MM.1S (cell line): ENCODE data around the gene BMP2K.

ENCODE experiments used
- DNase-seq: peaks from one replicate; pipeline ENCODE4 v3.0.0-alpha.2; 2015
- H2AFZ ChIP-seq: fragments of 300-600 bp; sonication (generic); 2 replicates; pipeline ENCODE4 v1.6.0; 2016; ENCODE audit warnings: antibody characterized with exemption, low read length
- H3F3A ChIP-seq: fragments of 300-600 bp; sonication (generic); 2 replicates; pipeline ENCODE4 v1.6.1; 2016; ENCODE audit warnings: mild to moderate bottlenecking, antibody characterized with exemption, low read length, moderate library complexity, mixed read lengths; ENCODE audit not compliant: insufficient read depth
- H3K27ac ChIP-seq: fragments of 300-600 bp; sonication (generic); 2 replicates; pipeline ENCODE4 v1.5.1; 2016; ENCODE audit warnings: mild to moderate bottlenecking, low read length
- H3K27me3 ChIP-seq: fragments of 300-600 bp; sonication (generic); replicated peaks from 2 replicates; pipeline ENCODE4 v1.6.0; 2016; ENCODE audit warnings: low read length; ENCODE audit not compliant: insufficient read depth
- H3K36me3 ChIP-seq: fragments of 300-600 bp; sonication (generic); replicated peaks from 2 replicates; pipeline ENCODE4 v1.6.1; 2016; ENCODE audit warnings: mild to moderate bottlenecking, low read length, mixed read lengths; ENCODE audit not compliant: insufficient read depth
- H3K4me1 ChIP-seq: fragments of 300-600 bp; sonication (generic); 2 replicates; pipeline ENCODE4 v1.6.1; 2016; ENCODE audit warnings: low read length, mixed read lengths
- H3K4me2 ChIP-seq: fragments of 300-600 bp; sonication (generic); 2 replicates; pipeline ENCODE4 v1.6.0; 2016; ENCODE audit warnings: low read depth, low read length
- H3K4me3 ChIP-seq: fragments of 300-600 bp; sonication (generic); 2 replicates; pipeline ENCODE4 v1.5.1; 2016; ENCODE audit warnings: low read length, mixed read lengths
- H3K79me2 ChIP-seq: fragments of 300-600 bp; sonication (generic); 2 replicates; pipeline ENCODE4 v1.6.1; 2016; ENCODE audit warnings: mixed run types, low read length, mixed read lengths
- H3K9ac ChIP-seq: fragments of 300-600 bp; sonication (generic); 2 replicates; pipeline ENCODE4 v1.6.1; 2016; ENCODE audit warnings: low read length, mixed read lengths
- H3K9me2 ChIP-seq: fragments of 300-600 bp; sonication (generic); replicated peaks from 2 replicates; pipeline ENCODE4 v1.6.1; 2016; ENCODE audit warnings: mild to moderate bottlenecking, low read length, mixed read lengths; ENCODE audit not compliant: insufficient read depth
- H3K9me3 ChIP-seq: fragments of 300-600 bp; sonication (generic); replicated peaks from 2 replicates; pipeline ENCODE4 v1.6.1; 2016; ENCODE audit warnings: mild to moderate bottlenecking, low read length, mixed read lengths; ENCODE audit not compliant: insufficient read depth
- H4K20me1 ChIP-seq: fragments of 300-600 bp; sonication (generic); 2 replicates; pipeline ENCODE4 v1.6.1; 2016; ENCODE audit warnings: mild to moderate bottlenecking, low read length, moderate library complexity, mixed read lengths; ENCODE audit not compliant: insufficient read depth
- CTCF ChIP-seq: fragments of 300-600 bp; sonication (generic); IDR thresholded peaks from 2 replicates; pipeline ENCODE4 v1.5.1; 2016; ENCODE audit warnings: antibody characterized with exemption, low read length, mixed read lengths
- EZH2 ChIP-seq: fragments of 300-600 bp; sonication (generic); optimal IDR thresholded peaks from 2 replicates; pipeline ENCODE3; 2017; ENCODE audit warnings: low read depth, mild to moderate bottlenecking, antibody characterized with exemption, low read length, mixed read lengths
- EZH2phosphoT487 ChIP-seq: fragments of 300-600 bp; sonication (generic); IDR thresholded peaks from 2 replicates; pipeline ENCODE4 v1.6.1; 2018; ENCODE audit warnings: antibody characterized with exemption, low read length

BMP2K gene

GRCh38 chr4:78889955-78890354 is 113.8 kb downstream of the BMP2K start:
- H3F3A ChIP-seq, result no peaks in the 10 kb centered on the region
- H3K79me2 ChIP-seq, result no peaks in the 10 kb centered on the region
- H3K9ac ChIP-seq, result no peak overlapping the region
- H4K20me1 ChIP-seq, result no peaks in the 10 kb centered on the region
- H3K4me2 ChIP-seq, result no peak overlapping the region
- no peaks in the 10 kb centered on the region for H3K27me3 ChIP-seq
- H3K4me3 ChIP-seq, result no peak overlapping the region
- H3K9me2 ChIP-seq, result no peaks in the 10 kb centered on the region
- no peak for TF ChIP-seq CTCF
- no peak for TF ChIP-seq EZH2phosphoT487
- no peak for TF ChIP-seq EZH2
- 0 out of 2 replicates have a peak, but pooled peaks cover 2% of the 10 kb centered on the region for H3K36me3 ChIP-seq
- no peak overlapping the region for H2AFZ ChIP-seq
- H3K4me1 ChIP-seq, result no peaks in the 10 kb centered on the region
- no peak overlapping the region for H3K27ac ChIP-seq
- DNase-seq, result no peak
- no peaks in the 10 kb centered on the region for H3K9me3 ChIP-seq

- TF ChIP-seq EZH2phosphoT487 (no peak), CTCF (no peak)
Observed at GRCh38 chr4:78899302-78899701, 123.2 kb downstream of the BMP2K start.

DNA sequence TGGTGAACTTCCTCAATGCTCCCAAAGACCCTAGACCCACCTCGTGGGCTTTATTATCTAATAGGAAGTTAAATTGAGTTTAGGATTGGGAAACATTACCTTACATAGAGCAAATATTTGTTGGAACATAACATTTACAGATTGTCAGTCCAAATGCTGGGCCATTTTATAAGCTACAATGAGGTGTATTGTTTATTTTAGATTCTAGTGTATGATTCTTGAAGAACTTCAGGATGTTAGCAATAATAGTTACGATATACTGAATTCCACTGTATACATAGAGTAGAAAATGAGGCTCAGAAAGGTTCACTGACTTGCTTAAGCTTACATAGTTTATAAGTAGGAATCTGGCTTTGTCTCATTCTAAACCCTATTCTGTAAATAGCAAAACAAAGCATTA is 125.7 kb downstream of the BMP2K start:
- Histone ChIP-seq H3K4me3 (no peak overlapping the region), H3K9ac (no peak overlapping the region), H3K36me3 (no peaks in the 10 kb centered on the region), H3K4me1 (no peaks in the 10 kb centered on the region), H3K9me3 (no peaks in the 10 kb centered on the region), H4K20me1 (no peaks in the 10 kb centered on the region), H3K4me2 (no peak overlapping the region), H3K27me3 (no peaks in the 10 kb centered on the region), H3K9me2 (no peaks in the 10 kb centered on the region), H3K79me2 (no peaks in the 10 kb centered on the region), H3K27ac (no peak overlapping the region), H3F3A (no peaks in the 10 kb centered on the region), H2AFZ (no peak overlapping the region)
- no peak for TF ChIP-seq EZH2
- TF ChIP-seq CTCF, result no peak
- no peak for TF ChIP-seq EZH2phosphoT487
- no peak for DNase-seq

More at GRCh38 chr4:78899302-78899701, 123.2 kb downstream of the BMP2K start:
- DNase-seq, result no peak
- no peaks in the 10 kb centered on the region for H3K9me2 ChIP-seq
- no peaks in the 10 kb centered on the region for H3F3A ChIP-seq
- no peaks in the 10 kb centered on the region for H3K4me1 ChIP-seq
- H3K27me3 ChIP-seq, result no peaks in the 10 kb centered on the region
- H2AFZ ChIP-seq, result no peak overlapping the region
- no peaks in the 10 kb centered on the region for H3K9me3 ChIP-seq
- no peak overlapping the region for H3K27ac ChIP-seq
- H3K36me3 ChIP-seq, result no peaks in the 10 kb centered on the region
- H4K20me1 ChIP-seq, result no peaks in the 10 kb centered on the region
- H3K4me2 ChIP-seq, result no peak overlapping the region
- no peak overlapping the region for H3K9ac ChIP-seq
- no peaks in the 10 kb centered on the region for H3K79me2 ChIP-seq
- no peak overlapping the region for H3K4me3 ChIP-seq
